ENCODE results near the gene IL1R2.

DNA sequence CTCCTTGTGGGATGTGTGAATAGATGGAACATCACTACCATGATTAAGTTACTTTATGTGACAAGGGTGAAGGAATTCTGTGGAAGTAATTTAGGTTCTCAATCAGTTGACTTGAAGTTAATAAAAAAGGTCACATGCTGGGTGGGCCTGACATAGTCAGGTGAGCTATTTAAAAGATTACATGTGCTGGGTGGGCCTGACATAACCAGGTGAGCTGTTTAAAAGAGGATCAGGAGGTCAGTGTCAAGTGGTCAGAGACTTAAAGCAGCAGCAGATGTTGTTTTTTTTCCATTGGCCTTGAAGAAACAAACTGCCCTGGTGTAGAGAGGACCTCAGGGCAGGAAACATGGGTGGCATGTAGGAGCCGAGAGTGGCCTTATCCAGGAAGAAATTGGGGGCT, 3.3 kb downstream of the IL1R2 start:
- TF ChIP-seq, protein P1, sequence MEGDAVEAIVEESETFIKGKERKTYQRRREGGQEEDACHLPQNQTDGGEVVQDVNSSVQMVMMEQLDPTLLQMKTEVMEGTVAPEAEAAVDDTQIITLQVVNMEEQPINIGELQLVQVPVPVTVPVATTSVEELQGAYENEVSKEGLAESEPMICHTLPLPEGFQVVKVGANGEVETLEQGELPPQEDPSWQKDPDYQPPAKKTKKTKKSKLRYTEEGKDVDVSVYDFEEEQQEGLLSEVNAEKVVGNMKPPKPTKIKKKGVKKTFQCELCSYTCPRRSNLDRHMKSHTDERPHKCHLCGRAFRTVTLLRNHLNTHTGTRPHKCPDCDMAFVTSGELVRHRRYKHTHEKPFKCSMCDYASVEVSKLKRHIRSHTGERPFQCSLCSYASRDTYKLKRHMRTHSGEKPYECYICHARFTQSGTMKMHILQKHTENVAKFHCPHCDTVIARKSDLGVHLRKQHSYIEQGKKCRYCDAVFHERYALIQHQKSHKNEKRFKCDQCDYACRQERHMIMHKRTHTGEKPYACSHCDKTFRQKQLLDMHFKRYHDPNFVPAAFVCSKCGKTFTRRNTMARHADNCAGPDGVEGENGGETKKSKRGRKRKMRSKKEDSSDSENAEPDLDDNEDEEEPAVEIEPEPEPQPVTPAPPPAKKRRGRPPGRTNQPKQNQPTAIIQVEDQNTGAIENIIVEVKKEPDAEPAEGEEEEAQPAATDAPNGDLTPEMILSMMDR (conservative IDR thresholded peaks at IDR 0.05; ENCODE audit: low read depth, low read length): no peak
- no peak for TF ChIP-seq EZH2 (IDR thresholded peaks at IDR 0.05; ENCODE audit: borderline replicate concordance, low read depth, low read length, poor library complexity, severe bottlenecking)

All from A673 (cell line).